Gastroesophageal sphincter (tissue), 3 donors: Measurements from ENCODE around the gene PSD2.

Experiments used
- CTCF ChIP-seq, 4 experiments: fragments of 200-600 bp in 2 of 4; fragments of 450-650 bp in 2 of 4; sonication (generic) in 1 of 4; IDR thresholded peaks; one replicate each; pipeline ENCODE4 v1.5.1; 2017 to 2019; ENCODE audit warnings: antibody characterized with exemption in 4 of 4, mild to moderate bottlenecking in 2 of 4, moderate library complexity in 2 of 4
- POLR2A ChIP-seq, 2 donors: fragments of 450-650 bp; IDR thresholded peaks; one replicate each; pipeline ENCODE4 v1.6.1; 2017; ENCODE audit warnings: antibody characterized with exemption in 2 of 2, mild to moderate bottlenecking in 2 of 2, moderate library complexity in 1 of 2

GRCh38 chr5:139831624-139832023, 36.0 kb downstream of the PSD2 start:
- TF ChIP-seq CTCF (IDR thresholded peaks at IDR 0.05) (no peak), POLR2A (IDR thresholded peaks at IDR 0.05) (no peak)
